Measurements from ENCODE around the gene CEP170B.

DNA sequence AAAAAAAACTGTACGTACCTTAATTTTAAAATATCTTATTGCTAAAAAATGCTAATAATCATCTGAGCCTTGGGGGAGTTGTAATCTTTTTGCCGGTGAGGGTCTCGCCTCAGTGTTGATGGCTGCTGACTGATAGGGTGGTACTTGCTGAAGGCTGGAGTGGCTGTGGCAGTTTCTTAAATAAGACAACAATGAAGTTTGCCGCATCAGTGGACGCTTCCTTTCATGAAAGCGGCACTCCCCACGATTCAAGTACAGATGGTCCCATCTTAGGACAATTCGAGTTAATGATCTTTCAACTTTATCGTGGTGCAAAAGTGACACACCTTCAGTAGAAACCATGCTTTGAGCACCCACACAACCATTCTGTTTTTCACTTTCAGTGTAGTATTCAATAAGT lies 52.0 kb downstream of the CEP170B start:
- TF ChIP-seq, protein P1, sequence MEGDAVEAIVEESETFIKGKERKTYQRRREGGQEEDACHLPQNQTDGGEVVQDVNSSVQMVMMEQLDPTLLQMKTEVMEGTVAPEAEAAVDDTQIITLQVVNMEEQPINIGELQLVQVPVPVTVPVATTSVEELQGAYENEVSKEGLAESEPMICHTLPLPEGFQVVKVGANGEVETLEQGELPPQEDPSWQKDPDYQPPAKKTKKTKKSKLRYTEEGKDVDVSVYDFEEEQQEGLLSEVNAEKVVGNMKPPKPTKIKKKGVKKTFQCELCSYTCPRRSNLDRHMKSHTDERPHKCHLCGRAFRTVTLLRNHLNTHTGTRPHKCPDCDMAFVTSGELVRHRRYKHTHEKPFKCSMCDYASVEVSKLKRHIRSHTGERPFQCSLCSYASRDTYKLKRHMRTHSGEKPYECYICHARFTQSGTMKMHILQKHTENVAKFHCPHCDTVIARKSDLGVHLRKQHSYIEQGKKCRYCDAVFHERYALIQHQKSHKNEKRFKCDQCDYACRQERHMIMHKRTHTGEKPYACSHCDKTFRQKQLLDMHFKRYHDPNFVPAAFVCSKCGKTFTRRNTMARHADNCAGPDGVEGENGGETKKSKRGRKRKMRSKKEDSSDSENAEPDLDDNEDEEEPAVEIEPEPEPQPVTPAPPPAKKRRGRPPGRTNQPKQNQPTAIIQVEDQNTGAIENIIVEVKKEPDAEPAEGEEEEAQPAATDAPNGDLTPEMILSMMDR (IDR thresholded peaks at IDR 0.05) = no peak
- no peak for TF ChIP-seq POLR2A (IDR thresholded peaks at IDR 0.05)
